HG03159 (cell line): ENCODE results near the gene CDKN2AIPNL.
A peak's percentile ranks its signal among the peaks of the same experiment; 100 is the strongest.

Experiments
- ATAC-seq: cut with Tn5 transposase; IDR thresholded peaks from one replicate; pipeline ENCODE4 v1.9.1; 2021; ENCODE audit warnings: mild to moderate bottlenecking, moderate library complexity; ENCODE audit not compliant: unreplicated experiment

Gene CDKN2AIPNL

DNA sequence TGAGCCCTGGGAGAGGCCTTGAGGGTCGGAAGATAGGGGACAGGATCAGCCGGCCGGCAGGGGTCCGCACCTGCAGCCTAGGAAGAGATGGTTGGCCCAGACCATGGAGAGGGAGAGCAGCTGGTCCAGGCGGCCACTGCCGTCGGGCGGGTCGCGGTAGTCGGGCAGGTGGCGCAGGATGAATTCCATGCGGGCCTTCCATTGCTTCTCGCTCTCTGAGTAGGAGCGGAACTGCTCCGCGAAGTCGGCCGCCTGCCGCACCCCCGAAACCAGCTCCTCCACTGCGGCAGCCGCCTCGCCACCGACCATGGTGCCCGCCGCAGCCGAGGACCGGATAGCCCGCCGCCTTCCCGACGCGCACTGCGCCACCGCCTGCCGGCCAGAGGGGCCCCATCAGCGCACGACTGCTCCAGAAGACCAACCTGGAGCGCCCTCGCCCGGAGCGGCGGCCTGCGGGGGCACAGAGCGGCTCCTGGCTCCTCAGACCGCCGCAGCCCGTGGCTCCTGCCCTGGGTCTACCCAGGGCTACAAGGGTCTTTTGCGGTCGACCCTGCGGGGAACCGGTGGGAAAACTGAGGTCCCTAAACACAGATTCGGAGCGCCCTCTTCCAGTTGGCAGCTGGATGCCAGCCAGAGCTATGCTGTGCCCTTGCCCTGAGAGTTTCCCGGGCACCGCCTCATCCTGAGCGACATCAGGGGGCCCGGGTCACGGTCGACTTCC lies at the start of gene CDKN2AIPNL:
Gene CDKN2AIPNL, minus strand, starts transcription at position 336 of the 721 bp plus-strand sequence. Its CDS starts 27 bp downstream, at position 309.
- peak; percentile 98 for ATAC-seq

DNA sequence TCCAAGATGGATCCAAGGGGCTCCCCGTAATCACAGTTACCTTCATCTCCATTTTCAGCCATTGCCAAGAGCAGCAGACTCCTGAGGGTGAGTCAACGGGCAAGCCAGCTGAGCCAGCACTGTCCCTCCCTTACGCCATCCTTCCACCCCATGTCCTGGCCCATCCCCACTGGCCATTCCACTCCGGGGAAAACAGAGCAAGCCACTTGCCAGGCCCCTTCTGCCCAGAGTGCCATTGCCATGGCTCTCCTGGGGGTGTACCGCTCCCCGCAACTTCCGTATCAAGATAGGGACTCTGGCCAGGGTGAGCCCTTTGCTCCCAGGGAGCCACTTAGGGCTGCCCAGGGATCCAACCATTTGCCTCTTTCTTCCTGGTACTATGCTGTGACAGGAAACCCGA lies 48.9 kb upstream of the CDKN2AIPNL start:
- ATAC-seq: no peak

DNA sequence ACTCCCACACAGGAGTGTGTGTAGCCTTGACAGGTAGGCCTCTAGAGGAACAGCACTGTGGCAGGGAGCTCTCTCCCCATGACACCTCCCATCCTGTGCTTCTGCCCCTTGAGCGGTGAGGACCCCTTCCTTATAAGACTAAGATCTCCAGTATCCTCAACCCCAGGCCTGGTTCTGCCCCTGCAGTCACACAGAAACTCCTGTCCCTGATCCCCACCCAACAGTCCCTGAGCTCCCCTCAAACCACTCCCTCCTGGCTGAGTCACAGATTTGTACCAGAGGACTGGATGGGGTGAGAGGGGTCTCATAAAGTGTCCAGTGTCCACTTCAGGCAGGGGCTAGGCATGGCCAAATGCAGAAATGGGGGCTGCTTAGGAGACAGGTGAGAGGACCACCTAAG lies 47.8 kb upstream of the CDKN2AIPNL start:
- ATAC-seq: no peak

DNA sequence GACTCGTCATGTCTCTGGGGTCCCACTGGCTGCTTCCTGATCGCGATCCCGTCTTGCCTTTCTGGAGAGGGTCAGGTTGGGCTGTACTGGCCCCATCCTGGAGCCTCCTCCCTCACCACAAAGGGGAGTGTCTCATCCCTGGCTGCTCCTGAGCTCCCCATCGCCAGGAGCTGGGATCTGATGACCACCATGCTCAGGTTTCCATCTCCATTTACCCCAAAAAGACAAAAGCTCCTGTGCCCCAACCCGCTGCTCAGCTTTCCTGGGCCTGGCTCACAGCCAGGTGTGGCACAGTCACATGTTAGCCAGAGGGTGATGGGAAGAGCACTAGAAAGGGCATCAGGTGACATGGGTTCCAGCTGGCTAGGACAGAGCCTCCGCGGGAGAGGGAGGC lies 47.3 kb upstream of the CDKN2AIPNL start:
- no peak for ATAC-seq

GRCh38 chr5:134458234-134459009 lies 46.7 kb upstream of the CDKN2AIPNL start:
- ATAC-seq: no peak

DNA sequence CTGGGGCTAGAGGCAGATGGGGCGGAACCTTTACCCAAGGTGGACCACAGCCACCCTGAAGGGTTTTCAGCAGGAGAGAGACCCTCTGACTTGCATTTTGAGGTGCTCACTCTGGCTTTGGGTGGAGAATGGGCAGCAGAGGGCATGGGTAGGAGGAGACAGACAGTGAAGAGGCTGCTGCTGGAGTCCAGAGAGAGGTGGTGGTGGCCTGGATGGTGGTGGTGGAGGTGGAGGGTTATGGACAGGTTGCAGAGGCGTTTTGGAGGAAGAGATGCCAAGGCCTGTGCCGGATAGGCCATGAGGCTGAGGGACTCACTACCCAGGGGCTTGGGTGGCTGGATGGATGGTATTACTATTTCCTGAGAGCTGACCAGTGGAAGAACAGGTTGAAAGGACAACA lies 46.1 kb upstream of the CDKN2AIPNL start:
- ATAC-seq: no peak

DNA sequence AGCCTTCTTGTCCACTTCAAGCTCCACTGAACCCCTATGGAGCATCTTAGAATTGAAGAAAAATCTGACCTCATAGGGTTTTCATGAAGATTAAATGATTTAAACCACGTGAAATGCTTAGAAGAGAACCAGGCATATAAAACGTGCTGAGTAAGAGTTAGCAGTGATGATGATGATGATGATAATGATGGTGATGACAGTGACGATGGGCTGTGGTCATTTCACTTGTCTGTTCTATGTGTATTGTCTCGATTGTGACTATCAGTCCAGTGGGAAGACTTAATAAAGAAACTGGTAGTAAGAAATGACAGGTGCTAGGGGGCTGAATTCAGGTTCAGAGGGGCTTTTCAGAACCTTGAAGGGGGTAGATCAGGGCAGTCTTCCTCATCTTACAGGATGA lies 45.1 kb upstream of the CDKN2AIPNL start:
- ATAC-seq: no peak

- ATAC-seq: no peak
Measured at GRCh38 chr5:134455466-134455865, 43.8 kb upstream of the CDKN2AIPNL start.

DNA sequence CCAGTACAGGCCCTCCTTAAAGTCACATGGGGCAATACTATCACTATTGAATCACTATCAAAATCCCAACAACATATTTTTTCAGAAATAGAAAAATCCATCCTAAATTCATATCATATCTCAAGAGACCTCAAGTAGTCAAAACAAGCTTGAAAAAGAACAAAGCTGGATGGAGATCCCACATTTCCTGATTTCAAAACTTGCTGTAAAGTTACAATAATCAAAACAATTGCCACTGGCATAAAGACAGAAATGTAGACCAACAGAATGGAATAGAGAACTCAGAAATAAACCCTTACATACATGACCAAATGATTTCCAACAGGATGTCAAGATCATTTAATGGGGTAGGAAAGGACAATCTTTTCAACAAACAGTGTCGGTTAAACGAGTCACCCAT lies 41.3 kb upstream of the CDKN2AIPNL start:
- ATAC-seq: no peak

- no peak for ATAC-seq
Measured at GRCh38 chr5:134451936-134452505, 40.3 kb upstream of the CDKN2AIPNL start.

- no peak for ATAC-seq
Measured at GRCh38 chr5:134451225-134451935, 39.7 kb upstream of the CDKN2AIPNL start.

DNA sequence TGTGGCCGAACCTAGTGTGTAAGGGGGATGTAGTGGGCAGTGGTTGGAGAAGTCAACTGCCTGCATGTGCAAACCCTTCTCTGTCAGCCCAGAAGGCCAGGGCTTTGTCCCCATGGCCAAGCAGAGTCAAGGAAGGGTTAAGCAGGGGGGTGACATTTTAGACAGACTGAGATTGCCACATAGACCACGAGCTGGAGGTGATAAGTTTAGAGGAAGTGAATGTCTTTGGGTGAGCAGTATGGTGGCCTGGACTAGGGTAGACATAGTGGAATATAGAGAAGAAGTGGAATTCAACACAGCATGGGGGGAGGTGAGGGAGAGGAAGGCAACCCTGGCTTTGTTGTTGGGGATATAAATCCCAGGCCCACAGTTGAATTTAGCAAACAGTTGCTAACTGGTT lies 38.7 kb upstream of the CDKN2AIPNL start:
- ATAC-seq: no peak

- ATAC-seq: no peak
Measured at GRCh38 chr5:134449167-134449566, 37.5 kb upstream of the CDKN2AIPNL start.

GRCh38 chr5:134447815-134448520 lies 36.3 kb upstream of the CDKN2AIPNL start:
- no peak for ATAC-seq

GRCh38 chr5:134446938-134447337 lies 35.3 kb upstream of the CDKN2AIPNL start:
- peak; percentile 53 for ATAC-seq

- ATAC-seq: no peak
Measured at GRCh38 chr5:134445856-134446818, 34.5 kb upstream of the CDKN2AIPNL start.

DNA sequence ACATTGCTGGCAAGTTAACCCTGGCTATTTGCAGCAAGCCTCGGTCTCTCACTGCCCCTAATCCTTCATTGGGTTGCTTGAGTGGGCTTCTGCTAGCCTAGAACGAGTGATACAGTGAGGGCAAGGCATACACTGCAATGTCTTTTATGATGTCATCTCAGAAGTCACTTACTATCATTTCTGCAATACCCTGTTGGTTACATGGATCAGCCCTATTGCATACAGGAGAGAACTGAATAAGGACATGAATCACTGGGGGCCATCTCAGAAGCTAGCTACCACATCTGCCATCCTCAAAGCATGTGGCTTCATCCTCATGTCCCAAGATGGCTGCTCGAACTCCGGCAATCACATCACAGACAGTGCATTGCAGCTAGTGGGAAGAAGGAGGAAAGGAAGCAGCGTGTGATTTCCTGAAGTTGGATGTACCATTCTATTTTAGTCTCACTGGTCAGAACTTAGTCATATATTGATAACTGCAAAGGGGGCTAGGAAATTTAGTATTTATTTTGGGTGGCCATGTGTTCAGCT lies 33.3 kb upstream of the CDKN2AIPNL start:
- no peak for ATAC-seq

GRCh38 chr5:134440201-134440755 lies 28.6 kb upstream of the CDKN2AIPNL start:
- ATAC-seq: no peak

DNA sequence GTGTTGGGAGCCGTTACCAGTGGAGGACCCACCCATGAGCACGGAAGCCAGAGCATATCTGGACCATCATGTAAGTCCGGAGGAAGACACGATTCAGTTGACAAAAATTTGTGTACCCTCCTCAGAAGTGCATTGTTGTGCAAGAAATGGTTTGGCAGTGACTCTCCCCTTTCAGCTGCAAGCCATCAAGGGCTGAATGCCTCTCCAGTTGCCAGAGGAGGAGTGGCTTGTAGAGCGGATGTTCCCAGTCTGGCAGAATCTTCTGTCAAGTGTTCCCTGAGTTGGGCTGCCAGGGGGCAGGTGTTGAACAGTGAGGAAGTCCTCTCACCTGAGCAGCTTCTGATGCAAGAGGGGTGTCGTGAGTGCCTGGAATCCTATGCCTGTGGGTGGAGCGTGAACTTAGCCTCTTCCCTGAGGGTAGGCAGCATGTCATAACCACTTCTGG lies 27.6 kb upstream of the CDKN2AIPNL start:
- ATAC-seq: no peak
